Heart right ventricle (tissue), 16 donors: Measurements from ENCODE around the gene NEAT1. TPM values are rescaled to one million over a fixed set of nuclear protein-coding genes. Genes with fewer than 3 reads are reported as not detected.
A peak's percentile ranks its signal among the peaks of the same experiment; 100 is the strongest.

Experiments
- ATAC-seq, 8 donors: fragments of 200-7000 bp; cut with Tn5 transposase; one replicate each; pipeline ENCODE4 v1.9.1; 2020; ENCODE audit warnings: mild to moderate bottlenecking in 8 of 8, moderate library complexity in 8 of 8, moderate number of reproducible peaks in 1 of 8
- DNase-seq, 2 donors: peaks; one replicate each; pipeline ENCODE4 v3.0.0-alpha.2; 2020
- H3K27ac ChIP-seq, 10 donors: fragments of 200-600 bp; sonication (generic) in 2 of 10; one replicate each; pipeline versions ENCODE4 v1.5.0 to v1.8.0; 2020 to 2022; ENCODE audit warnings: mild to moderate bottlenecking in 3 of 10
- H3K27me3 ChIP-seq, 7 donors: fragments of 200-600 bp; one replicate each; pipeline ENCODE4 v1.8.0; 2021 to 2022; ENCODE audit warnings: mild to moderate bottlenecking in 2 of 7
- H3K36me3 ChIP-seq, 9 donors: fragments of 200-600 bp; sonication (generic) in 1 of 9; one replicate each; pipeline versions ENCODE4 v1.5.0 to v1.8.0; 2020 to 2022; ENCODE audit warnings: mild to moderate bottlenecking in 2 of 9
- H3K4me1 ChIP-seq, 9 donors: fragments of 200-600 bp; sonication (generic) in 1 of 9; one replicate each; pipeline versions ENCODE4 v1.5.0 to v1.8.0; 2020 to 2022; ENCODE audit warnings: mild to moderate bottlenecking in 4 of 9
- H3K4me3 ChIP-seq, 10 donors: fragments of 200-600 bp; sonication (generic) in 2 of 10; one replicate each; pipeline versions ENCODE4 v1.5.0 to v1.8.0; 2020 to 2022; ENCODE audit warnings: mild to moderate bottlenecking in 7 of 10, moderate library complexity in 2 of 10
- H3K9me3 ChIP-seq, 11 donors: fragments of 200-600 bp in 10 of 11; sonication (generic) in 2 of 11; one replicate each; pipeline versions ENCODE4 v1.5.0 to v1.8.0; 2013 to 2022; ENCODE audit warnings: mild to moderate bottlenecking in 2 of 11, control low read depth in 1 of 11, moderate library complexity in 1 of 11
- CTCF ChIP-seq, 9 donors: fragments of 200-600 bp; sonication (generic) in 2 of 9; IDR thresholded peaks; one replicate each; pipeline versions ENCODE4 v1.5.0 to v1.8.0; 2021 to 2022; ENCODE audit warnings: antibody characterized with exemption in 9 of 9, mild to moderate bottlenecking in 5 of 9, moderate library complexity in 1 of 9
- WGBS, 2 donors: extraction: QIAGEN DNeasy Blood & Tissue Kit; methylation state at CpG; one replicate each; pipeline ENCODE4 v1.1.7; 2013; ENCODE audit warnings: inconsistent platforms in 1 of 2; 5-methylcytosine and 5-hydroxymethylcytosine counted together
- intact Hi-C, 10 donors: fragments of 100-400 bp; cut with DNase I; formaldehyde crosslinking; loops; one replicate each; pipeline versions ENCODE4 v1.11.1 to v1.14.2; 2022
- polyA plus RNA-seq, 2 donors: library from polyadenylated mRNA; stranded (reverse); fragments of 200-250 nt; gene quantifications; one replicate each; pipeline ENCODE4 v1.2.3, GENCODE V29; 2013
- total RNA-seq, 10 donors: library from RNA; stranded (reverse); fragmentation: NEBNext Ultra II Directional in 3 of 10; extraction: Animal tissue kit (Norgen Biotek cat#: 25700) in 3 of 10; gene quantifications; one replicate each; pipeline versions ENCODE4 v1.2.1 to v1.2.4, GENCODE V29; 2021 to 2023
- donor health status: Arrhythmogenic right ventricular cardiomyopathy.
- donor health status: ischemic (EF 13 %, LVEDD 7.1; RV severe dilation, severe dysfunction).
- donor health status: healthy with polysubstance abuse.
- donor health status: DM: no; HTN: yes; CAD: no.
- donor health status: DM: no; HTN: no; CAD: no.
- donor health status: ischemic (EF 25% LVEDD 6.9; RV normal size, moderate dysfunction).
- donor health status: ischemic (EF 25% LVEDD 5.7; RV mildly dilated, moderate dysfunction).
- donor health status: healthy.
- donor health status: DM: yes; HTN: yes; CAD: no.
- donor health status: Ischemic cardiomyopathy.
- donor health status: ischemic (EF 35%, LVEDD 5.7; RV mildly dilated, moderate dysfunction).
- donor health status: nonischemic (EF 11% LVEDD 7.7; RV severe dilation, severe dysfunction).
- donor health status: DM: yes; HTN: yes; CAD: no.
- donor health status: PGD.
- donor health status: ischemic (EF 29% LVEDD 5.4; RV normal size, mild dysfunction).
- donor health status: nonischemic (EF 23%, LVEDD 6.1; RV moderate dilation, normal function).

Gene NEAT1
- total and polyA plus RNA-seq, 12 donors: 103 to 1,899 (median 432) TPM

DNA sequence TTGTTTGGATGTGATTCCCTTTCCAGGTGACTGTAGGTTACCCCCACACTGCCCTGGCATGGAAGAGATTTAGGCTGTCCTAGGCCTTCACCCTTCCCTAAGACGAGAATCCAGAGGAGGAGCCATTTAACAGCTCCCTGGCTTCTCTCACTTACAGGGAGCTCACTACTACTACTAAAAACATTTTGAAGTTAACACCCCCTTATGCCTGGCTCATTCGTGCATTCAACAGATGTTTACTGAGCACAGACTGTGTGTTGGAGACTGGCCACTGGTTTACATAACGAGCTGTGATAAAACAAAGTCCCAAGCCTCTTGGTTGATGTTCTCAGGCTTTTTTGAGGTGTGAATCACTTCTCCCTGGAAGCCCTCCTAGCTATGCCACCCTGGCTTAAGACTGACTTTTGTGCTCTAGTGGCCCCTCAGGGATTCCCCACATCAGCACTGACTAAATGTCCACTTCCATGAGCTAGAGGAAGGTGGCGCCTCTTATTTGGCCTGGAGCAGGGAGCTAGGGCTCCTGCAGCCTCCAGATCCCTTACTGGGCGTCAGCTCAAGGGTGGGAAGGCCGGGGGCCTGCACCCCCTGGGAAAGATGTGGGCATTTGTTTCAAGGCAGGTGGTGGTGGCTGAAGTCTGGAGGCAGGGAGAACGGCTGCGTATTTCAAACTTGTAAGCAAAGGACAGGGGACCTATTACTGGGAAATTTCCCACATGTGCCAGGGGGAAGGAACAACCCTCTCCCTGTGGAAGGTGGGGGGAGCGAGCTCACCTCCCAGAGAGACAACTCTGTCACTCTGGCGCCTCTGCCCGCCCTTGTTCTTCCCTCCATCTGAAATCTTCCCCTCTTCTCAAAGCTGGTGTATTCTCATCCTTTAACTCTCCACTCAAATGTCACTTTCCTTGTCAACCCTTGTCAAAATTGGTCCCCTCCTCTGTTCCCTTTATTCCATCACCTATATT lies 56.9 kb downstream of the NEAT1 start:
- Histone ChIP-seq H3K9me3 (no peaks in the 10 kb centered on the region), H3K27ac (peak overlapping the region; percentile 95 to 100 (median 100)), H3K36me3 (no peaks in the 10 kb centered on the region), H3K4me3 (peak overlapping the region in 9 of 10 donors; percentile 56 to 92 (median 74)), H3K4me1 (peaks cover 10 to 62% (median 49%) of the 10 kb centered on the region in 9 donors), H3K27me3 (no peaks in the 10 kb centered on the region)
- TF ChIP-seq CTCF (IDR thresholded peaks at IDR 0.05): peak in 8 of 9 donors; percentile 17 to 67 (median 42)
- ATAC-seq: peak; percentile 21 to 58 (median 52)
- intact Hi-C loops: loop anchor here in 3 of 10 donors (1.0 to 10.0 kb wide), 3 partner anchors 8 to 65 kb away; no protein-coding TSS in a partner anchor
- DNase-seq: peak; percentile 44 to 81
- WGBS, 2 donors: 22 to 38% methylated on average over 11 of the region's 11 CpGs

DNA sequence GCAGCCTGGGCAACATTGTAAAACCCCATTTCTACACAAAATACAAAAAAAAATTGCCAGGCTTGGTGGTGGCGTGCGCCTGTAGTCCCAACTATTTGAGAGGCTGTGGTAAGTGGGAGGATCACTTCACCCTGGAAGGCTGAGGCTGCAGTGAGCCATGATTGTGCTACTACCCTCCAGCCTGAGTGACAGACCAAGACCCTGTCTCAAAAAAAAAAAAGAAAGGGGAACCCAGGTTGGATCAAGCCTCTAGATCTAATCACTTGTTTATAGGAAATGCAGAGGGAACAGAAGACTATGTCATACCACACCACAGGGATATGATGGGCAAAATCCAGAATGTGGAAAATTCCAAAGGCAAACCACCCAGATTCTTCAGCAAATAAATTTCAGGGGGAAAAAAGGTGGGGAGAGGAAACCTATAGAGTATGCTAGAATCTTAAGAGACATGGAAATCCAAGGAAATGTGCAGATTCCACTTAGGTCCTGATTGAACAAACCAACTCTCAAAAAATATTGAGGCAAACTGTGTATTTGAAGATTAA lies 59.8 kb downstream of the NEAT1 start:
- peak overlapping the region in 3 of 10 donors; percentile 57 to 100 (median 64) for H3K27ac ChIP-seq
- TF ChIP-seq CTCF (IDR thresholded peaks at IDR 0.05): no peak
- no peak overlapping the region for H3K4me3 ChIP-seq
- peaks cover 17 to 71% (median 64%) of the 10 kb centered on the region in 9 donors for H3K4me1 ChIP-seq
- H3K27me3 ChIP-seq: no peaks in the 10 kb centered on the region
- 95 to 98% methylated on average over 2 of the region's 2 CpGs for WGBS, 2 donors
- DNase-seq (no peak), ATAC-seq (no peak)
- intact Hi-C loops: no loop called here
- H3K9me3 ChIP-seq: no peaks in the 10 kb centered on the region
- no peaks in the 10 kb centered on the region for H3K36me3 ChIP-seq

DNA sequence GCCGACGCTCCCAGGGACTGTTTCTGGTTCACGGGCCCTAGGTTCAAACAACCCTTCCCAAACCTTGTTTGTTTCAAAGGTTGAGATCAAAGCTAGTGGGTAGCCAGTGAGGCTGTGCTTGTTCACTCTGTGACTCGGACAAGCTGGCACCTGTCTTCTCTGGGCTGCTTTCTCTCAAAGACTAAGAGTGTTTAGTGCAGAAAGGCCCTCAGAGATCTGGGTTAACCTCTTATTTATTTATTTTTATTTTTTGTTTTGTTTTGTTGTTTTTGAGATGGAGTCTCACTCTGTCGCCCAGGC lies 63.3 kb downstream of the NEAT1 start:
- H3K36me3 ChIP-seq: no peaks in the 10 kb centered on the region
- peak overlapping the region; percentile 56 to 100 (median 98) for H3K27ac ChIP-seq
- no peaks in the 10 kb centered on the region for H3K27me3 ChIP-seq
- TF ChIP-seq CTCF (IDR thresholded peaks at IDR 0.05): no peak
- no peaks in the 10 kb centered on the region for H3K9me3 ChIP-seq
- no peak for DNase-seq
- H3K4me1 ChIP-seq: peaks cover 39 to 72% (median 65%) of the 10 kb centered on the region in 9 donors
- no peak overlapping the region for H3K4me3 ChIP-seq
- 60% methylated on average over 5 of the region's 5 CpGs for WGBS, 2 donors
- intact Hi-C loops: no loop called here
- ATAC-seq: no peak

DNA sequence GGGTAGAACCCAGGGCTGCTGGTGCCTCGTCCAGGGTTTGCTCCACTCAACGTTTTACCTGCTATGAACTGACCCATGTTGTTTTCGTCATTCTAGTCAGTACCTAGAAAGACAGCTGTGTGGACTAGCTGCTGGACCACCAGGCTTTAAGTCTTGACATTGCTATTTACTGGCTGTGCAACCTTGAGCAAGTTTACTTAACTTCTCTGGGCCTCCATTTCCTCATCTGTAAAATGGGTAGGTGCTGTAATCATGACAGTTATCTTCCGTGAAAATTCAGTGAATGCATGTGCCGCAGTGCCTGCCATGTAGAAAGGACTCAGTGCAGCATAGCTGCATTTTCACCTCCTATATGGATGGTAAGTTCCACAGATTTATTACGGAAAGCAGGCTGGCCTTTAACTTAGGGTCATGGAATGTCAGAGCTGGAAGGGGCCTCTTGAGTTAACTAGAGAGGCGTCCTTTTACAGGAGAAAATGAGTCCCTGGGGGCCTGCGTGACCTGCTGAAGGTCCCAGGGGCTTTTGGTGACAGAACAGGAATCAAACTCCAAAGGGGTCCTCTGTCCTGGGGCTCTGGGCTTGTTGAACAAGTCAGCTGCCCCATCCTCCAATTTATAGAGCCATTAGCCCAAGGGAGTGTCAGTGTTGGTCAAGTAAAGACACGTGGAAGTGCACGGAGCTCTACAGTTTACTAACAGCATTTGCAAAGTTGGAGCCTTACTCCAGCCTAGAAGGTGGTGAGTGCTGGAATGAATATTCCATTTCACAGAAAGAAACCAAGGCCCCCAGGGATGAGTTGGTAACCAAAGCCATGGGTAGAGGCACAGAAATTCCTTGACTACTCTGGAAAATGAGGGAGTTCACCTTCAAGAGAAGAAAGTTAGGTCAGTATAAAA lies 64.2 kb downstream of the NEAT1 start:
- no peak for ATAC-seq
- peak overlapping the region in 1 of 10 donors; percentile 7 for H3K4me3 ChIP-seq
- peak overlapping the region; percentile 86 to 100 (median 98) for H3K27ac ChIP-seq
- H3K27me3 ChIP-seq: no peaks in the 10 kb centered on the region
- WGBS, 2 donors: 68 to 70% methylated on average over 10 of the region's 10 CpGs
- H3K9me3 ChIP-seq: no peaks in the 10 kb centered on the region
- H3K4me1 ChIP-seq: peaks cover 49 to 72% (median 66%) of the 10 kb centered on the region in 9 donors
- H3K36me3 ChIP-seq: no peaks in the 10 kb centered on the region
- no peak for DNase-seq
- no peak for TF ChIP-seq CTCF (IDR thresholded peaks at IDR 0.05)
- intact Hi-C loops: loop anchor here in 3 of 10 donors (1.0 kb wide), 3 partner anchors 8 to 10 kb away; no protein-coding TSS in a partner anchor
